OCI-LY1 (cell line): ENCODE data around the gene LTBP3.

Source experiments
- CTCF ChIP-seq: fragments of 200-600 bp; sonication (generic), shearing (Covaris generic); IDR thresholded peaks from 2 replicates; pipeline ENCODE4 v1.5.1; 2017; ENCODE audit warnings: mild to moderate bottlenecking, antibody characterized with exemption, low read length, moderate library complexity, mixed read lengths
- EZH2 ChIP-seq: fragments of 200-600 bp; sonication (generic), shearing (Covaris generic); IDR thresholded peaks from 2 replicates; pipeline ENCODE4 v1.8.0; 2017; ENCODE audit warnings: borderline replicate concordance, mixed run types, mild to moderate bottlenecking, antibody characterized with exemption, low read length, moderate library complexity, mixed read lengths

GRCh38 chr11:65592858-65593517 is 34.8 kb upstream of the LTBP3 start:
- TF ChIP-seq CTCF (no peak), EZH2 (no peak)
